ENCODE data around the gene SIGLEC10.

SIGLEC10 gene

DNA sequence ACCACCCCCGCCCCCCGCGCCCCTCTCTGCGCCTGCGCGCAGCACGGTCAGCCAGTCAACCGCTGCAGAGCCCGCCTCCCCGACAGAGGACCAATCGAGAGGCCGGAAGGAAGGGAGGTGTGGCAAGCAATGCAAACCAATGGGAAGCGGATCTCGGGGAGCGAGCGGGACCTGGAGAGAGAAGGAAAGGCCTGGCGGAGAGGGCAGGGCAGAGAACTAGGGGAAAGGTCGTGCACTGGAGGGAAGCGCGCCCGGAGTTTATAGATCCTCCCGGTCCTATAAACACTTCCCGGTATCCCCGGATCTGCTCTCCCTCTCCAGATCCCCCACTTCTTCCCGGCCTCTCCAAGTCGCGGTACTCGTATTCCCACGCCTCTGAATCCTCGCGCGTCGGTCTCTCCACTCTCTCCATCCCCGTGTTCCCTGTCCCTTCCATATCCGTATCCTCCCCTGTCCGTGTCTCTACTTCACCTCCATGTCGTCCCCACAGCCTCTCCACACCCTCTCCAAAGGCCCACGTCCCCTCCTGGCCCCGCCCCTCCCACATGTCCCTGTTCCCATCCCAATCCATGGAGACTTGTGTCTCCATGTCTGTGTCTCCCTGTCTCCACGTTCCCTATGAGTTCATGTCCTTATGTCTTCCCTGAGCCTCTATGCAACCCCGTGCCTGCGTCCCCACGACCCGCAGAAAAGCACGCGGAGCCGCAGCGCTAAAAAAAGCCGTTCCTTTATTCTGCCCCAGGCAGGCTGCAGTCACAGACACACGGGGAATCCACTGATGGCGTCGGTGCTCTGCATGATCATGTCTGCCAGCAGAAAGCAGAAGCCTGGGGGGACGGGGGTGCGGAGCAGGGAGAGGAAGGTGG, 50.8 kb downstream of the SIGLEC10 start:
- DNase-seq (ENCODE audit: low read depth in 2 of 2): peak; percentile 85 to 88

DNA sequence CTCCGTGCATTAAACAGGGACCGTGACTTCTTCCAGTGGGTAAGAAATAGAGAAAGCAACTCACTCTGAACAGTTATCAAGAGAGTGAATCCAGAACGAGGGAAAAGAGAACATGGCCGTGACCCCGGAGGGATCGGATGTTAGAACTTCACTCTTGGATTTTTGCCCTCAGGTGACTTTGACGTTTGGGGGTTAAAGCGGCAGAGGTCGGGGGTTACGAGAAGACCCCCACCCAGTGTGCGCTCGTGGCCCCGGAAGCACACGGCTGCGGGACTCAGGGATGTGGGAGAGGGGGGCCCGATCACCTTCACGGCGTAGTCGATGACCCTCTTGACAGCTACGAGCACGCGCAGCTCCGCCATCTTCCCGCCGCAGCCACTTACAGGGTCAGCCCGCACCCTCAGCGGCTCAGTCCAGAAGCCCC, 51.5 kb downstream of the SIGLEC10 start, which contains the start of gene ETFB:
Gene ETFB (minus strand): TSS at position 424 of the 424 bp plus-strand sequence. CDS start 62 bp downstream, at position 362.
- DNase-seq (ENCODE audit: low read depth in 2 of 2): no peak

DNA sequence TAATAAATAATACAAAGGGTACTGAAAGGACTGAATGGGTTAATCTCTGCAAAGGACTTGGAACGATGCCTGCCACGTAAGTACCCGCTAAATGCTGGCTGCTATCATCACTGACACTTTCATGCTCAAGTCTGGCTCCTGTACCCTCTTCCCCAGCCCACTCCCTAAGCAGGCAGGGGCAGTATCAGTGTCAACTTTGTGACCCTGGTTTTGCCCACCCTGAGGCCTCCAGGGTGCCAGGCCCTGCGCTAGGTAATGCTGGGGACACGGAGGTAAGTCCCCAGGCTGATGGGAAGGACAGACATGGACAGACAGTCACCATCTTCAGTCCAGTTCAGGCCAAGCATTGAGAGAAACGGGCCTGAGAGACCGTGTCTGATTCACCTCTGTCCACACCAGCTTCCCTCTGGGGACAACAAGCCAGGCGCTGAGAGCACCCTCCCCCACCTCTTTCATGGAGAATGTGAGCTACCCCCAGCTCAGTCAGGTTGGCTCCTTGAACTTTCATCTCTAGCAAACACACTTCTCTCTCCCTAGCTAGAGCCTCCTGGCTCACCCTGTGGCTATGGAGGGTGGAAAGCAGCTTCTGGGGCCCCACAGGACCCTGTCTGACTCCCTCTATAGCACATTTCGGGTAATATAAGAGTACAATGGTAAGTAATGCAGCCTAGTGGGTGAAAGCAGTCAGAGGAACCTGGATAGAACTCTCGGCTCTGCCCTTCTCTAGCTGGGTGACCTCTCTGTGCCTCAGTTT, 52.1 kb downstream of the SIGLEC10 start:
- no peak for DNase-seq (ENCODE audit: low read depth in 2 of 2)

DNA sequence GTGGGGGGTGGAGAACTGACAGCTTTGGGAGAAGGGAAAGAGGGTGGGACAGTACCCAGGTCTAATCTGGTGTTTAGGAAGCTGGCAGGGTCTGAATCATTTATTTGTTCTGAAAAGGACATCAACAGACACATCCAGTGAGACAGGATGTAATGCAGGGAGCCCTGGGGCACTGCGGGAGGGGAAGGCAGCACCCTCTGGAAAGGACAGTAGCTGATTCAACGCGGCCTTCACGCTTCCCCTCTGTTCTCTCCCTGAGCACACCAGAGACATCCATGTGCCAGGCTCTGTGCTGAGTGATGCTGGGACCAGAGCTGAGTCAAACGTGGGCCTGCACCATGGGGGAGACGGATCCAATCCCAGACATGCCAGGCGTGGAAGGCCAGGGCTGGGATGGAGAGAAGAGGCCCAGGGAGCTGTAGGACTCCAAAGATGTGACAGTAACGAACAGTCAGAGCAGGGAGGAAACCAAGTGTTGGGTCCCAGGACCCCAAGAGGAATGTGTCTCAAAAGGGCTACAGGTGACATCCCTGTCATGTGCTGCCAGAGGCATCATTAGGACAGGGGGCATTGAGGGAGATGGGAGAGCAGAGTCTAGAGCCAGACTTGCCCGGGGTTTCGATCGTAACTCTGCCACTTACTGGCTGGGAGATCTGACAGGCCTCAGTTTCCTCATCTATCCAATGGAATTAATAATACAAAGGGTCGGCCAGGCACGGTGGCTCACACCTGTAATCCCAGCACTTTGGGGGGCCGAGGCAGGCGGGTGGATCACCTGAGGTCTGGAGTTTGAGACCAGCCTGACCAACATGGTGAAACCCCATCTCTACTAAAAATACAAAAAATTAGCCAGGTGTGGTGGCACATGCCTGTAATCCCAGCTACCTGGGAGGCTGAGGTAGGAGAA, 53.0 kb downstream of the SIGLEC10 start:
- DNase-seq (ENCODE audit: low read depth in 2 of 2): no peak

DNA sequence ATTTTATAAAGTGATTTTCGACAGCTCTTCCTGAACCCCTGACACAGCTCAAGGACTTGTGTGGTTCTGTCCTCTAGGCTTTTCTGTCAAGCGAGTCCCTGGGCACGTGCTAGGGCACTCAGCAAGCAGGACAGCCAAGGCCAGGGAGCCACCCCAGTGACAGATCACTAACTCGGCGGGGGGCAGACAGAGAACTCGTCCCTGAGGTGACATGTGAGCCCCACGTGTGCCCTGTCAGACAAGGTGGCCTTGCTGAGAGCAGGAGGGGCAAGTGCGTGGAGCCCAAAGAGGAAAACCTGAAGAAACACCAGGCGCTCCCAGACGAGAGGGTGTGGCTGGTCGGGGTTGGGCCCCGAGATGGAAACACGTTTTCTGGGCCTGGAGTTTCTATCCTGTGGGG, 56.2 kb downstream of the SIGLEC10 start:
- no peak for DNase-seq (ENCODE audit: low read depth in 2 of 2)

Measured in stimulated activated CD4-positive, alpha-beta T cell treated with anti-CD3 and anti-CD28 coated beads, Interleukin-1b, Interleukin-23, amount 100 ng/mL, for 4 hours (primary cell).